HG02885 (cell line): ENCODE results near the gene NXPH2.
"Not testable (repeated sequence)": the region's sequence is repeated elsewhere in the genome, so short reads cannot be mapped to it uniquely, and the experiment has no call there.

Experiments
- ATAC-seq: cut with Tn5 transposase; IDR thresholded peaks from one replicate; pipeline ENCODE4 v1.9.1; 2021; ENCODE audit warnings: mild to moderate bottlenecking; ENCODE audit not compliant: unreplicated experiment, poor library complexity

Gene NXPH2

DNA sequence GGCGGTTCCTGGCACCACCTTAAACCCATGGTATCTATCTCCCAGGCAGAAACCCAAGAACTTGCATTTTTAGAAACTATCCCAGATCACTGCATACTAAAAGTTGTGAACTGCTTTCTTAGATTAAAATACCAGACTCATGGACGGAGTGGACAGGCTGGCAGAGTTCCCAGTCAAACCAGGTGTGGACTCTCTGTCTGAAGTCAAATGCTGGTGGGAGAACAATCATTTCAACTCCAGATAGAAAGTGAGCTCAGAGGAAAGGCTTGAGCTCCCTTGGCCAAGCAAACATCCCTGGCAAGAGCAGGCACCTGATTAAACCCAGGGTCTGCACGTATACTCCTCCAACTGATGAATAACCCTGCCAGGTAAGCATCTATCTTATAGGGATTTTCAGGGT, 19.5 kb downstream of the NXPH2 start:
- no peak for ATAC-seq

DNA sequence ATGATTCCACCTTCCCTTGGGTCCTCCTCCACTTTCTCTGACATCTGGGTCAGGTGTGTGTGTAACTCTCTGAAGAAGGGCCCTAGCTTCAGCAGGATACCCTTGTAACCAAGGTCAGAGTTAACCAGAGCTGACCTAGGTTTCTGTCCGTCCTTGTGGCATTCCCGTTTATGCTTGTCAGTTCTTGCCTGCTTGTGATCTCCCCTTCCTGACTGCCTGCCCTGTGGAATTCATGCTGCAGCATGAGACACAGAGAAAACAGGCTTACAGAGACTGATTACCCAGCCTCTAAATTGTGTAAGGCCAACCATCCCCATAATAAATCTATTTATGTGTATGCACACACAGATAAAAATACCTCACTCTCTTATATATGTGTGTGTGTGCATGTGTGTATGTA, 22.8 kb downstream of the NXPH2 start:
- ATAC-seq, result no peak

DNA sequence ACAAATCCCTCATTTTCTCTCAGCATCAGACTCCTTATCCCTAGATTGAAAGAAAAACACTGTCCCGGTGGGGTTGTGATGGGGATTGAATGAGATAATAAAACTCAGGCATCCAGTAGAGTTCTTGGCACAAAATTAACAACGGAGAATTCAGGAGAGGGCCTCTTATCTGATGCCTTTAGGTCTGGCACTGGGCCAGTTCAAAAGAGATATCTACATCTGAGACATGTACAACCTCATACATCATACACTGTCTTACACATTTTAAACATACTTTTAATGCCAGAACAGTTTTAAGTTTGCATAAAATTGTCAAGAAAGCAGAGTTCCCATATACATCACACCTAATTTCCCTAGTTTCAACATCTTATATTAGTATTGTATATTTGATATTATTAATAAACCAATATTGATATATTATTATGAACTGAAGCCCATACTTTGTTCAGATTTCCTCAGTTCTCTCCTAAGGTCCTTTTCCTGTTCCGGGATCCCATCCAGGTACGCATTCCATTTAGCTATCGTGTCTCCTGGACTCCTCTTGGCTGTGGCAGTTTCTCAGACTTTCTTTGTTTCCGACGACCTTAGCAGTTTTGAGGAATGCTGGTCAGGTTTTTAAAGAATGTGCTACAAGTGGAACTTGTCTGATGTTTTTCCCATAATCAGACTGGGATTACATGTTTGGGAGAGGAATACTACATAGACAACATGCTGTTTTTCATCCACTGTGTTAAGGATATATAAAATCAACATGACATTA, 27.8 kb downstream of the NXPH2 start:
- no peak for ATAC-seq

DNA sequence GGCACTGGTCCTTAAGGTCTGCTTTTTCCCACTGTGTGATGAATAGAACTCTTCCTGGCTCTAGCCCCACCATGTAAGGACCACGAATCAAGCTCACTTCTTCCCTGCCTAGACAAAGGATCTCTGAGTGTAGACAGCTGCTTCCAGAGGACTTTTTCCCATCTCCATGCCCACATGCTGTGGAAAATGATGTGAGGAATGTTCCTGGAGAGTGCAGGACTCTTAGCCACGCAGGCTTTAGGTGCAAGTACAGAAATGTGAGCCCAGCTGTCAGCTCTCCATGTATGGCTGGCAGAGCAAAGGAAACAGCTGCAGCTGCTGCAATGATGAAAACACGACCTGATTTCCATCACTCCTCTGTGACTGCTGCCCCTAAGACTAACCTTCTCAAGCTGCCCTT, 35.5 kb downstream of the NXPH2 start:
- ATAC-seq, result no peak

DNA sequence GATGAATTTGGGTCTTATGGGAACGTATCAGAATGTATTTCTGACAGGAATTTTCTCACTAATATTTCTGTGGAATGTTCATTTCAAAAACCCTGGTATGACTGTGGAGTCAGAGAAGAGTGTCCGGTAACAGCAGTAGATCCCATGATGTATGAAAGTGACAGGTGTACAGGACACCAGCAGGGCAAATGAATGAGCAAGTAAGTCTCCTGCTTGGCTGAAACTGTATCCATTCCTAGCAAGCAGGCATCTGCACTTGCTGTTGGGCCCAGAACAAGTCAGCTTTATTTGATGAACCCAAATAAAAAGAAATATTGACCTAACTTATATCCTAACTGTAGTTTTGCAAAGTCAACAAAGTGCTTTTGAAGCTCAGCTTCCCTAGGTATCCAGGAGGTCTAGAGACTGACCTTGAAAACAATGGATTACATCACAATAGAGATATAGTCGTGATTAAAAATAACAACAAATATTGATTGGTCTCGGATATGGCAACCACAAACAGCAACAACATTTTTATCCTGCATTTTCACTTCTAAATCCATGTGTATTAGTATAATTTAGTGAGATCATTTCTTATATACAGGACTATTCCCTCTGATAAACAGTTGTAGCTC, 37.6 kb downstream of the NXPH2 start:
- ATAC-seq, result no peak

DNA sequence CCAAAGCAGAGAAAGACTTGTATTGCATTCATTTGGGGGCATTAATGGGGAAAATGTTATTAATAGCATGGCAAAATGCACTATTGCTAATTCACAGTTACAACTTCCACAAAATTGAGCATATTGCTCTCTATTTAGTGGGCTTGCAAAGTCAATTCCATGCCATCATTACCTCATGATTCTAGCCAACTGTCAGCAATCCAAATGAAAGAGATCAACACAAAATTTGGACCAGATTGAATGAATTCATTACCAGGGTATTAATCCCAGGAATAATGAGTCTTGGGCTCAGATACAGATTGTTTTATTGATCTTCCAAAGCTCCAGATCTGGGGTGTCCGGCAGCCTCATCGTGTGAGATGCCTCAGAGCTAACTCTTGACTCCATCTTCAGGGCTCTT, 38.3 kb downstream of the NXPH2 start:
- ATAC-seq, result no peak

DNA sequence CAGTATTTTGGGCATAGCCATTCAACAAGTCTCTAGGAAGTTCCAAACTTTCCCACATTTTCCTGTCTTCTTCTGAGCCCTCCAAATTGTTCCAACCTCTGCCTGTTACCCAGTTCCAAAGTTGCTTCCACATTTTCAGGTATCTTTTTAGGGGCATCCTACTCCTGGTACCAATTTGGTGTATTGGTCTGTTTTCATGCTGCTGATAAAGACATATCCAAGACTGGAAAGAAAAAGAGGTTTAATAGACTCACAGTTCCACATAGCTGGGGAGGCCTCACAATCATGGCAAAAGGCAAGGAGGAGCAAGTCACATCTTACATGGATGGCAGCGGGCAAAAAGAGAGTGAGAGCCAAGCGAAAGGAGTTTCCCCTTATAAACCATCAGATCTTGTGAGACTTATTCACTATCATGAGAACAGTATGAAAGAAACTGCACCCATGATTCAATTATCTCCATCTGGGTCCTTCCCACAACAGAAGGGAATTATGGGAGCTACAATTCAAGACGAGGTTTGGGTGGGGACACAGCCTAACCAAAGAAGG, 43.1 kb downstream of the NXPH2 start:
- ATAC-seq, result not testable (repeated sequence)

DNA sequence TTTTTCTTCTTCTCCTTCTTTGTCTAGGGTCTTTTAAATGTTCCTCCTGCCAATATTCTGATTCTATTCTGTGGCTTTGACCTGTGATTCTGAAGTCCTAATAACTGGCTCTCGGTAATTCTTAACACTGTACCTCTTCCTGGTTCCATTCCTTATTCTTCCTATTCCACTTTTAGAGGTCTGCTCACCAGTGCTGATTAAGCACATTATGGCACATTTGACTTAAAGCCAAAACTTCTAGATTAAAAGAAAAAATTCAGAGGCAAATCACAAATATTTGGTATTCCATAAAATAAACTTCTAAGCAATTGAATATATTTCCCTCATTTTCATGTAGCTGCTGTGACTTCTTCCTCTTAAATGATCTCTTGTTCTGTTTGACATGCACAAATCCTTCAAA, 47.5 kb downstream of the NXPH2 start:
- no peak for ATAC-seq

DNA sequence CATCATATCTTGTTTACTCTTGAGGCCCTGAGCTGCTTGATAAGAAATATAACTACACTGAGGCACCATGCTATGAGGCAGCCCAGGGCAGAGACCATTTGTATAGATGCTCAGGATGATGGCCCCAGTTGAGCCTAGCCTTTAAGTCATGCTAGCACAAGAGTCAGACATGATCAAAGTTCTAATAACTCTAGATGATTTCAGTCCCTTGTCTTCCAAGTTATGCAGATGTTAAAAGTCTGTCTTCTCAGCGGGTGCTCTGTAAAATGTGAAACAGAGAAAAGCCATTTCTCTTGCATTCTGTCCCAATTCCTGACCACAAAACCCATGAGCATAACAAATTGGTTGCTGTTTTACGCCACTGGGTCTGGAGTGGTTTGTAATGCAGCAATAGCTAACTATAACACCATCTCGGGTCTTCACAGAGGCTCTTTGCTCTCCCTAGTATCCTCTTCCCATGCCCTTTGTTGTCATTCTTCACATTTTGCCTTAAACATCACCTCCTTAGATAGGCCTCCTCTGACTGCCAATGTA, 49.6 kb downstream of the NXPH2 start:
- ATAC-seq, result peak; percentile 82

DNA sequence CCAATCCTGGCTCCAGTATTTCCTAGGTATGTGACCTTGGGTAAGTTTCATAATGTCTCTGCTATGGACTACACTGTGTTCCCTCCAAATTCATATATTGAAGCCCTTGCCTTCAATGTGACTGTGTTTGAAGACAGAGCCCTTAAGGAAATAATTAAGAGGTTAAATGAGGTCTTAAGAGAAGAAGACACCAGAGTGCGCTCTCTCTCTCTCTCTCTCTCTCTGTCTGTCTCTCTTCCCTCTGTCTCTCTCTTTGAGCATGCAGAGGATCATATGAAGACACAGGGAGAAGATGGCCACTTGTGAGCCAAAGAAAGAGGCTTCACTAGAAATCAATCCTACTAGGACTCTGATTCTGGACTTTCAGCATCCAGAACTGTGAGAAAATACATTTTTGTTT, 52.2 kb downstream of the NXPH2 start:
- no peak for ATAC-seq

DNA sequence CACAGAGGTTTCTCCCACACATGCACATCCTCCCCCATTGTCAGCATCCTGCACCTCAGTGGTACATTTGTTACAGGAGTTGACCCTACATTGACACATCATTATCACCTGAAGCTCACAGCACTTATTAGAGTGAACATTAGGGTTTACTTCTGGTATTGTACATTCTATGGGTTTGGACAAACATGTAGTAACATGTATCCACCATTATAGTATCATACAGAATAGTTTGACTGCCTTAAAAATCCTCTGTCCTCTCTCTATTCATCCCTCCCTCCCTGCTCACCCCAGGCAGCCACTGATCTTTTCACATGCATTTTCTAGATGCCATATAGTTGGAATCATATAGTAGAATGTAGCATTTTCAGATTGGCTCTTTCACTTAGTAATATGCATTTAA, 53.5 kb downstream of the NXPH2 start:
- ATAC-seq, result no peak

DNA sequence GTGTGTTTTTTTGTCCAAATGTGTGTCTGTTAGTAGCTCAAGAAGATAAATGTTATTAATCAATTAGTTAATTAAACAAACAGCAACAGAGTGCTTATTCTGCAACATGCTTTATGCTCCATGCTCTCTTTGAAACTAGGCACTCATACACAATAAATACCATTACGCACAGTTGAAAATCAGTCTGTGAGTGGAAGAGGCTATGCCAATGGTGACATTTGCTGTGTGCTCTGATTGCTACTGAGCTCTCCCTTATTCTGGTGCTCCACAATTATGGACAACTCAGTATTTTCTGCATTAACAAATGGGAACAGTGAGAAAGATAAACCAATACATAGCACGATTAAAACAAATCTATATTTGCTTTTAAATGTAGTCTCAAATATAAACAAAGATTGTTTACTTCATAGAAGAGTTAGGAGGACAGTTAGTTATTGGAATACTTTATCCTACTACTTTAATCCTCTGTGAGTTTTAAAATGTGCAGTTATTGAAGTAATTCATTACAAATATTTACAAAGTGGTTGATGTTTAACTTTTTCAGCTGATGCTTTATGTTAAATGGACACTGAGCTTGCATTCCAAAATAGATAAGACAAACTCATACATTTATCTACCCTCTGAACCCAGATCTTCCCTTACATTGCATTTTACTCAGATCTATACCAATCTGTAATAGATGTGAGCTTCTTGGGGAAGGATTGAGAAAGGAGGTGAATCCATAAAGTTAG, 55.3 kb downstream of the NXPH2 start:
- ATAC-seq, result no peak

DNA sequence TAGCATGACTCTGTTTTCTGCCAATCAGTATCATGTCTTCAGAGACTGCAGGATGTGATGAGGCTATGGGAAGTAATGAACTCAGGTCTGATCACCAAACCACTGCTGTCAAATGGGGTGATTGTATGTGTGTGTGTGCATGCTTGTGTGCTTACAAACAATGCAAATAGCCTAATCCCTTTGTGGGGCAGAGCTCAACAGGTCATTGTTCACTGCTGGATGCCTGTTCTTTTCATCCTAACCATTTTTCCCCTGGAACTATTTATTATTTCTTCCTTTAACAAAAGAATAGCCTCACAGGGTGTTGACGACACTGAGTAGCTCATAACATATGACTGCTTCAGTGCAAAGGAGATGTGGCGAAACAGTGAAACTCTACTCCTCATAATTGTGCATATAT, 55.9 kb downstream of the NXPH2 start:
- ATAC-seq, result no peak

DNA sequence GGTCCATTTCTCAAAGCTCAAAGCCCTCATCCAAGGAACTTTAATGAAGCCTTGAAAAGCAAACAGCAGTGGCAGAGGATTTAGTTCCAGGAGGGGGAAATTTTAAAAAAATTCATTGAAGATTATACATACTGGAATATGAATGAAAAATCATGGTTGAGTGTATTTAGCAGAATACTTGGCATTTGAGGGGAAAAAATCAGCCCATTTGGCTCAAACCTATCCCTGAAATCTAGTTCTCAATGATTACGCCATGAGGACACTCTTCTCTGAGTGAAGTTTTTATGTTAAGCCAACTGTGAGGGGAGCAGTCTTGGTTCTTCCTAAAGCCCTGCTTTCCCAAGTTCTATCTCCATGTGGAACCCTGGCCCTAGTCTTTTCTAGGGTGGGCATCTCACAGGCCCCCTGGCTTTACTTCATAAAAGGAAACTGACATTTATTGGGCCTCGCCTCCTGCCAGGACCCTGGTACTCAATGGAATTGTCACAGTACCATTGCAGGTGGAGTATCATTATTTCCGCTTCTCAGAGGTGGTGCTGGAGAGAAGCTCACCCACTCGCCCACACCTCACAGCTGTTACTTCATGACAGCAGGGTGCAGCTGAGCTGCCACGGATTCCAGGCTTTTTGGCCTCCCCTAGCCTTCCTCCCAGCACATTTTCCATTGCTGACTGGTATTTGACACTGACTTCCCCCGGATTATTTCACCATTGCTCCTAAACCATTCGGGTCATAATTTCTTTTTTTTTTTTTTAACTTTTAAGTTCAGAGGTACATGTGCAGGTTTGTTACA, 56.8 kb downstream of the NXPH2 start:
- no peak for ATAC-seq

DNA sequence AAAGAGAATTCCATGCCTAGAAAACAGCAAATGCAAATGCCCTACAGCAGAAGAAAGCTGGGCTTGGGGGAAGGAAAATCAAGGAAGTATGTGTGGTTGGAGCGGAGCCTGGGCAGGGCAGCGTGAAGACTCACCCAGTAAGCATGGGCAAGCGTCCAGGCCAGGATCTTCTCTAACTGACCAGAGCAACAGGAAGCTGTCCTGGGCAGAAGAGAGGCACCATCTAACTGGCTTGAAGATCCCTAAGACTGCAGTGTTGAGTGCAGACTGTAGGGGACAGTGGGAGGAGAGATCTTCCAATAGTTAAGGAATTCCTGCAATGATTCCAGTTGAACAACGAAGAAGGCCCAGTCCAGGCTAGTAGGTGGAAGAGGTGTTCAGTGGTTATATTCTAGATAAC, 57.9 kb downstream of the NXPH2 start:
- ATAC-seq, result no peak

DNA sequence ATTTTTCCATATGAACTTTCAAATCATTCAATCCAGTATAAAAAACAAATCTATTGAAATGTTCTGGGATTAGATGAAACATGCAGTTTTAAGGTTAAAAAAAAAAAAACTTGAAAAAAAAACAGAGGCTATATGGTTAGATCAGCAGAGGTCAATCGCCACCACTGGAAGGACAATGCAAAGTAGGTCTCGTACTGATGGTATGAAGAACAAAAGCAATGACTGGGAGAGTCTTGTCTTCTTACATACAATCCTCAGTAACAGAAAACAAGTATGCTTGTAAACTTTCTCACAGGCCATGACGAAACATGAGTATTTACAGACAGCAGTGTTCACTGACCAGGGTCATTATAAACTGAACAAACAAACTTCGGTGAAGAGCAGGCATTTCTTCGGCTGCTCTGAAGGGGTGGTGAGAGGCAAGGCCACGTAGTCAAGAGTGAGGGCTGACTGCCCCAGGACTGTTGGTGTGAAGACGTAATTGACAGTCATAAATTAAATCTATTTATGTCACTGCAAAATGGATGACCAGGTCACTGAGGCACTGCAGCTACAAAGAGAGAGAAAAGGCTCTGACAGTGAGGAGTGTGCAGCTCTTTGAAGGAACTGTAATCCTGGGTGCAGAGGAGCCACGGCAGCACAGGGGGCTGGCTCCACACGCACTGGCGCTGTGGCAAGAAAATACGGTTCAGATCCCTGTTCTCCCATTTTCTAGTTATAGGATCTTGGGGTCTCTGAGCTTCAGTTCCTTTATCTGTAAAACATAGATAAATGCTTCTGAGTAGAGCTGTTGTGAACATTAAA, 60.0 kb downstream of the NXPH2 start:
- no peak for ATAC-seq

DNA sequence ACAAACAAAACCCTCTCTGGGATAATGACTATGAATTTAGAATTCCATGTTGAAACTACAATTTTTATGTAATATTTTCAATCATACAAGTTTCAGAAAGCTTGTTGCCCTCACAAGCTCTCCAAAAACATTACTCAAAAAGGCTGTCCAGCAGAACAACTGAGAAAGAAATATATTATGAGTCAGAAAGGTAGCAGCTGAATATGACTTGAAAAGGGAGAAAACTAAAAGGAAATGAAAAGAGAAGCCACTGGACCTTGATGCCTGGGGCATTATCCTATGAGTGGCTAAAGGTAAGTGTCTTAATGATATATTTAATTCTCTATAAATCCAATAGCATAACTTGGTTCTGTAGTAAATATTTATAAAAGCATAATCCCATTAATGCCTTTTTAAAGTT, 61.8 kb downstream of the NXPH2 start:
- ATAC-seq, result peak; percentile 68

DNA sequence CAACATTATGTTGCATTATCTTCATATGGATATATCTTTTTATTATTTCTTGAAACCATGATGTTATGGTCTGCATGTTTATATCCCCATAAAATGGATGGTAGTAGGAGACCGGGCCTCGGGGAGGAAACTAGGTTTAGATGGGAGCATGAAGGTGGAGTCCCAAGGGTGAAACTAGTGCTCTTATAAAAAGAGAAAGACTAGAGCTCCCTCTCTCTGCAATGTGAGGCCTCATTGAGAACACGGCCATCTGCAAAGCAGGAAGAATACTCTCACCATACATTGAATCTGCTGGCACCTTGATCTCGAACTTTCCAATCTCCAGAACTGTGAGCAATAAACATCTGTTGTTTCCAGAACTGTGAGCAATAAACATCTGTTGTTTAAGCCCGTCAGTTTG, 64.0 kb downstream of the NXPH2 start:
- peak; percentile 48 for ATAC-seq

DNA sequence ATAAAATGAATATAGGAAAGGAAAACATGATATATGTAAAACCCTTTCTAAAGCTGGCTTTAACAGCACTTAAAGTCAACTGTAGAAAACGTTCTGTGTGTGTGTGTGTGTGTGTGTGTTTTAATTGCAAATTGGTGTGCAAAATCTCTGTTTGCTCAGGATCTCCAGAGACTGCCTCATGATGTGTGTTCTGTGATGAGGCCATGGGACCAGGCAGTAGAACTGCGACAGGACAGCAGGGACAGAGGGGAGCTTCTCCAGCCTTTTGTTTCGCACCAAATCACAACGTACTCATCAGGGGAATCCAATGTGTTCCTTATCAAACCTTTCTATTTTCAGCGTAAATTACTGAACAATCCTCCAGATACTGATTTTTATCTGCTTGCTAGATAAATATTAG, 66.7 kb downstream of the NXPH2 start:
- ATAC-seq, result no peak
